HEK293T (cell line): ENCODE data around the gene ATF7IP.
A peak's percentile ranks its signal among the peaks of the same experiment; 100 is the strongest.

Experiments
- CTCF ChIA-PET: fragments of 350-600 bp; formaldehyde crosslinking; extraction: SDS; loops from one replicate; lab custom pipeline; 2021; ENCODE audit warnings: antibody characterized with exemption, inconsistent platforms; lab: Yijun Ruan, JAX
- POLR2A ChIA-PET: fragments of 350-600 bp; formaldehyde crosslinking; extraction: SDS; loops from one replicate; lab custom pipeline; 2020; ENCODE audit warnings: antibody characterized with exemption, inconsistent platforms; lab: Yijun Ruan, JAX
- DNase-seq: peaks from one replicate; pipeline ENCODE4 v3.0.0; 2012; ENCODE audit warnings: mixed read lengths; ENCODE audit errors: extremely low spot score
- ARNT ChIP-seq: fragments of 450-650 bp; IDR thresholded peaks from 2 replicates; pipeline ENCODE4 v1.6.1; 2017; ENCODE audit warnings: mild to moderate bottlenecking
- BHLHE40 ChIP-seq: fragments of 450-650 bp; IDR thresholded peaks from 2 replicates; pipeline ENCODE4 v1.6.1; 2016; ENCODE audit warnings: mild to moderate bottlenecking, moderate library complexity, borderline replicate concordance
- CTBP1 ChIP-seq: fragments of 450-650 bp; IDR thresholded peaks from 2 replicates; pipeline ENCODE4 v1.6.1; 2016; ENCODE audit warnings: borderline replicate concordance
- ELF4 ChIP-seq: fragments of 450-650 bp; IDR thresholded peaks from 2 replicates; pipeline ENCODE4 v1.6.1; 2017; ENCODE audit warnings: antibody characterized with exemption
- FOXA1 ChIP-seq: fragments of 450-650 bp; IDR thresholded peaks from 2 replicates; pipeline ENCODE4 v1.6.1; 2016; ENCODE audit warnings: mild to moderate bottlenecking
- FOXK2 ChIP-seq: fragments of 450-650 bp; IDR thresholded peaks from 2 replicates; pipeline ENCODE4 v1.6.1; 2016; ENCODE audit warnings: mild to moderate bottlenecking
- FOXM1 ChIP-seq: fragments of 450-650 bp; IDR thresholded peaks from 2 replicates; pipeline ENCODE4 v1.6.1; 2017; ENCODE audit warnings: mild to moderate bottlenecking, borderline replicate concordance
- HDGF ChIP-seq: fragments of 450-650 bp; IDR thresholded peaks from 2 replicates; pipeline ENCODE4 v1.6.1; 2017; ENCODE audit warnings: antibody characterized with exemption, borderline replicate concordance
- L3MBTL2 ChIP-seq: fragments of 450-650 bp; conservative IDR thresholded peaks from 2 replicates; pipeline ENCODE4 v1.6.1; 2016; ENCODE audit warnings: mild to moderate bottlenecking
- LEF1 ChIP-seq: fragments of 450-650 bp; IDR thresholded peaks from 2 replicates; pipeline ENCODE4 v1.6.1; 2017; ENCODE audit warnings: mild to moderate bottlenecking, borderline replicate concordance
- NFRKB ChIP-seq: fragments of 450-650 bp; IDR thresholded peaks from 2 replicates; pipeline ENCODE4 v1.6.1; 2016; ENCODE audit warnings: mild to moderate bottlenecking, moderate library complexity
- PKNOX1 ChIP-seq: fragments of 450-650 bp; IDR thresholded peaks from 2 replicates; pipeline ENCODE4 v1.6.1; 2016
- SP1 ChIP-seq: fragments of 450-650 bp; IDR thresholded peaks from 2 replicates; pipeline ENCODE4 v1.6.1; 2017
- SUZ12 ChIP-seq: fragments of 450-650 bp; IDR thresholded peaks from 2 replicates; pipeline ENCODE4 v1.6.1; 2016; ENCODE audit warnings: mild to moderate bottlenecking
- TARDBP ChIP-seq: fragments of 450-650 bp; IDR thresholded peaks from 2 replicates; pipeline ENCODE4 v1.6.1; 2016
- ZNF384 ChIP-seq: fragments of 450-650 bp; IDR thresholded peaks from 2 replicates; pipeline ENCODE4 v1.6.1; 2016

Gene ATF7IP

GRCh38 chr12:14369311-14369710 lies 3.8 kb downstream of the ATF7IP start:
- DNase-seq: no peak
- POLR2A ChIA-PET: no interaction called here
- TF ChIP-seq HDGF: no peak
- TF ChIP-seq BHLHE40: no peak
- TF ChIP-seq ELF4: no peak
- TF ChIP-seq PKNOX1: no peak
- TF ChIP-seq SUZ12: no peak
- TF ChIP-seq FOXK2: no peak
- no peak for TF ChIP-seq ZNF384
- no peak for TF ChIP-seq ARNT
- no peak for TF ChIP-seq L3MBTL2
- TF ChIP-seq TARDBP: no peak
- no peak for TF ChIP-seq NFRKB
- TF ChIP-seq CTBP1: no peak
- no peak for TF ChIP-seq SP1
- CTCF ChIA-PET: no interaction called here

GRCh38 chr12:14373217-14373616 lies 7.7 kb downstream of the ATF7IP start:
- TF ChIP-seq TARDBP: no peak
- TF ChIP-seq FOXM1: no peak
- TF ChIP-seq ARNT: no peak
- no peak for TF ChIP-seq NFRKB
- POLR2A ChIA-PET: no interaction called here
- CTCF ChIA-PET: no interaction called here
- no peak for DNase-seq

GRCh38 chr12:14379508-14379907 lies 14.0 kb downstream of the ATF7IP start:
- ChIA-PET POLR2A (no interaction called here), CTCF (no interaction called here)
- TF ChIP-seq SP1 (no peak), FOXA1 (no peak), SUZ12 (no peak), ZNF384 (no peak), CTBP1 (no peak), HDGF (no peak), PKNOX1 (no peak), BHLHE40 (no peak), L3MBTL2 (no peak), FOXK2 (no peak)
- DNase-seq: no peak

GRCh38 chr12:14384783-14385638 lies 19.5 kb downstream of the ATF7IP start:
- TF ChIP-seq ARNT (no peak), ZNF384 (peak; percentile 89)
- ChIA-PET CTCF (interaction anchor here (2.0 kb wide), 1 partner anchor 9 kb away, joined by 10 read pairs; no protein-coding TSS in a partner anchor), POLR2A (interaction anchor here (0.7 to 2.5 kb wide), 6 partner anchors 9 to 127 kb away, joined by 3 to 13 read pairs (median 6); partner anchors contain the start of gene ATF7IP)
- peak; percentile 52 for DNase-seq

- TF ChIP-seq CTBP1 (no peak), FOXK2 (no peak), FOXA1 (no peak), FOXM1 (no peak), PKNOX1 (no peak), HDGF (no peak), SUZ12 (no peak), ARNT (no peak), BHLHE40 (no peak), TARDBP (no peak), SP1 (no peak), NFRKB (no peak), L3MBTL2 (no peak), ELF4 (no peak), ZNF384 (no peak), LEF1 (no peak)
- POLR2A ChIA-PET: no interaction called here
- no peak for DNase-seq
- CTCF ChIA-PET: no interaction called here
These were observed 21.9 kb downstream of the ATF7IP start for GRCh38 chr12:14387219-14387871.

GRCh38 chr12:14390449-14390848 lies 25.0 kb downstream of the ATF7IP start:
- CTCF ChIA-PET: no interaction called here
- DNase-seq: no peak
- POLR2A ChIA-PET: no interaction called here
- TF ChIP-seq ZNF384: no peak
- TF ChIP-seq FOXM1: no peak
- TF ChIP-seq NFRKB: no peak
- no peak for TF ChIP-seq FOXK2
- no peak for TF ChIP-seq SUZ12
- TF ChIP-seq HDGF: no peak
- no peak for TF ChIP-seq BHLHE40
